NOMO-1 (cell line): ENCODE measurements around the gene SLC25A5.
A peak's percentile ranks its signal among the peaks of the same experiment; 100 is the strongest.
"Not testable (repeated sequence)": the region's sequence is repeated elsewhere in the genome, so short reads cannot be mapped to it uniquely, and the experiment has no call there.

Experiments used
- DNase-seq, 2 experiments: peaks; one replicate each; lab custom pipeline; 2025; ENCODE audit not compliant: unreplicated experiment in 2 of 2; lab: John Stamatoyannopoulos, UW

The SLC25A5 gene

GRCh38 chrX:119475389-119476101 lies 7.3 kb downstream of the SLC25A5 start:
- no peak for DNase-seq

GRCh38 chrX:119477812-119478232 lies 9.6 kb downstream of the SLC25A5 start:
- peak; percentile 8 to 62 for DNase-seq

- DNase-seq = no peak
These were observed 10.3 kb downstream of the SLC25A5 start for GRCh38 chrX:119478504-119478903.

- no peak for DNase-seq
These were observed 11.6 kb downstream of the SLC25A5 start for GRCh38 chrX:119479845-119480244.

GRCh38 chrX:119481323-119481801 lies 13.1 kb downstream of the SLC25A5 start:
- no peak for DNase-seq

- no peak for DNase-seq
These were observed 13.8 kb downstream of the SLC25A5 start for GRCh38 chrX:119482041-119482440.

- DNase-seq = peak; percentile 56 to 76
These were observed 14.5 kb downstream of the SLC25A5 start for GRCh38 chrX:119482481-119483480.

- no peak for DNase-seq
These were observed 18.5 kb downstream of the SLC25A5 start for GRCh38 chrX:119486745-119487144.

GRCh38 chrX:119487766-119488165 lies 19.5 kb downstream of the SLC25A5 start:
- DNase-seq = not testable (repeated sequence)

GRCh38 chrX:119488749-119489148 lies 20.5 kb downstream of the SLC25A5 start:
- peak; percentile 26 to 44 for DNase-seq

GRCh38 chrX:119489212-119490074 lies 21.2 kb downstream of the SLC25A5 start:
- no peak for DNase-seq

GRCh38 chrX:119492463-119492862 lies 24.2 kb downstream of the SLC25A5 start:
- no peak for DNase-seq

- DNase-seq = not testable (repeated sequence)
These were observed 25.7 kb downstream of the SLC25A5 start for GRCh38 chrX:119493851-119494495.

GRCh38 chrX:119495734-119496726 lies 27.8 kb downstream of the SLC25A5 start:
- no peak for DNase-seq

- DNase-seq = peak; percentile 9 to 66
These were observed 28.9 kb downstream of the SLC25A5 start for GRCh38 chrX:119497185-119497584.

- no peak for DNase-seq
These were observed 32.0 kb downstream of the SLC25A5 start for GRCh38 chrX:119500061-119500800.

- DNase-seq = no peak
These were observed 33.4 kb downstream of the SLC25A5 start for GRCh38 chrX:119501511-119502148.
